ENCODE results near the gene KCNQ1. TPM values are rescaled to one million over a fixed set of nuclear protein-coding genes. Genes with fewer than 3 reads are reported as not detected.

Gene KCNQ1
- total RNA-seq, 1 experiment from 2014 or later, result 10.7 TPM

DNA sequence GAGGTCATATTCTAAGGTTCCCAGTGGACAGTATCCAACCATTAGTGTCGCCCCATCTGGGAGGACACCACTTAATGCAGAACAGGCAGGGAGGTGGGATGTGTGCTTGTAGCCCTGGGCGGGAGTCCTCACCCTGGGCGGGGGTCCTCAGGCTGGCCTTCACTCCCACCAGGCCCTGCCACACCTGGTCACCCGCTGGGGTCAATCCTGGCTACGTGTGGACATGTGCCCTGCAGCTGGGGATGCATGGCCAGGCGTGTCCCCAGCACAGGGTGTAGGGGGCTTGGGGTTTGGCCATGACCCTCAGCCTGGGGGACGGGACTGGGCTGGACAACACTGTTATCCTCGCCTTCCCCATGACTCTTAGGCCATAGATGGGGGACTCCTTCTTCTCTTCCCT, 19.3 kb upstream of the KCNQ1 start:
- no peak overlapping the region for H3K9ac ChIP-seq (ENCODE audit: low read length)
- RAD21 ChIA-PET (ENCODE audit: low non-redundant PET in 1 of 2, low total read pairs in 2 of 2, uncharacterized antibody in 2 of 2, unreplicated experiment in 2 of 2), result interaction anchor here in 1 of 2 experiments (0.7 kb wide), 1 partner anchor 106 kb away, joined by 4 read pairs; no protein-coding TSS in a partner anchor
- CTCF ChIA-PET, result interaction anchor here (1.1 to 4.4 kb wide), 3 partner anchors 106 to 467 kb away, joined by 3 to 64 read pairs (median 4); no protein-coding TSS in a partner anchor
- intact Hi-C loops (cut with micrococcal nuclease), result no loop called here
- H3K4me3 ChIP-seq (replicated peaks in 1 of 2; ENCODE audit: low read depth in 1 of 2, low read length in 2 of 2), result no peak overlapping the region
- no peaks in the 10 kb centered on the region for H3K27me3 ChIP-seq (ENCODE audit: insufficient read depth, low read length)
- H2AFZ ChIP-seq (ENCODE audit: low read depth, low read length, poor library complexity, severe bottlenecking), result no peak overlapping the region
- H3K9me2 ChIP-seq (ENCODE audit: insufficient read depth), result no peaks in the 10 kb centered on the region
- ATAC-seq (no peak), DNase-seq (ENCODE audit: low read depth, low spot score) (no peak)
- TF ChIP-seq SRF (IDR thresholded peaks at IDR 0.05; ENCODE audit: low read depth), result no peak
- TF ChIP-seq, protein P1, sequence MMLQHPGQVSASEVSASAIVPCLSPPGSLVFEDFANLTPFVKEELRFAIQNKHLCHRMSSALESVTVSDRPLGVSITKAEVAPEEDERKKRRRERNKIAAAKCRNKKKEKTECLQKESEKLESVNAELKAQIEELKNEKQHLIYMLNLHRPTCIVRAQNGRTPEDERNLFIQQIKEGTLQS (IDR thresholded peaks at IDR 0.05), result no peak
- TF ChIP-seq ELF1 (IDR thresholded peaks at IDR 0.05; ENCODE audit: borderline replicate concordance, low read depth), result no peak
- no peak for TF ChIP-seq YY1 (IDR thresholded peaks at IDR 0.05; ENCODE audit: extremely low read depth, insufficient replicate concordance, low read depth, low read length)
- TF ChIP-seq ZNF274 (IDR thresholded peaks at IDR 0.05; ENCODE audit: low read depth, low read length), result no peak
- TF ChIP-seq CEBPB (IDR thresholded peaks at IDR 0.05; ENCODE audit: low read depth), result no peak
- TF ChIP-seq CBX3 (IDR thresholded peaks at IDR 0.05; ENCODE audit: low read depth), result no peak
- TF ChIP-seq POLR2A (IDR thresholded peaks at IDR 0.05; ENCODE audit: borderline replicate concordance, extremely low read depth, insufficient read depth, insufficient read length), result no peak
- TF ChIP-seq TCF7L2 (IDR thresholded peaks at IDR 0.05; ENCODE audit: borderline replicate concordance, extremely low read depth, insufficient read depth, insufficient read length), result no peak
- no peak for TF ChIP-seq JUND (IDR thresholded peaks at IDR 0.05)
- no peak for TF ChIP-seq EZH2 (IDR thresholded peaks at IDR 0.05)
- TF ChIP-seq, protein P2, sequence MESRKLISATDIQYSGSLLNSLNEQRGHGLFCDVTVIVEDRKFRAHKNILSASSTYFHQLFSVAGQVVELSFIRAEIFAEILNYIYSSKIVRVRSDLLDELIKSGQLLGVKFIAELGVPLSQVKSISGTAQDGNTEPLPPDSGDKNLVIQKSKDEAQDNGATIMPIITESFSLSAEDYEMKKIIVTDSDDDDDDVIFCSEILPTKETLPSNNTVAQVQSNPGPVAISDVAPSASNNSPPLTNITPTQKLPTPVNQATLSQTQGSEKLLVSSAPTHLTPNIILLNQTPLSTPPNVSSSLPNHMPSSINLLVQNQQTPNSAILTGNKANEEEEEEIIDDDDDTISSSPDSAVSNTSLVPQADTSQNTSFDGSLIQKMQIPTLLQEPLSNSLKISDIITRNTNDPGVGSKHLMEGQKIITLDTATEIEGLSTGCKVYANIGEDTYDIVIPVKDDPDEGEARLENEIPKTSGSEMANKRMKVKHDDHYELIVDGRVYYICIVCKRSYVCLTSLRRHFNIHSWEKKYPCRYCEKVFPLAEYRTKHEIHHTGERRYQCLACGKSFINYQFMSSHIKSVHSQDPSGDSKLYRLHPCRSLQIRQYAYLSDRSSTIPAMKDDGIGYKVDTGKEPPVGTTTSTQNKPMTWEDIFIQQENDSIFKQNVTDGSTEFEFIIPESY (IDR thresholded peaks at IDR 0.05; ENCODE audit: extremely low read depth, insufficient replicate concordance, low read length), result no peak
- TF ChIP-seq, protein P3, sequence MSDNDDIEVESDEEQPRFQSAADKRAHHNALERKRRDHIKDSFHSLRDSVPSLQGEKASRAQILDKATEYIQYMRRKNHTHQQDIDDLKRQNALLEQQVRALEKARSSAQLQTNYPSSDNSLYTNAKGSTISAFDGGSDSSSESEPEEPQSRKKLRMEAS (IDR thresholded peaks at IDR 0.05), result no peak
- no peak for TF ChIP-seq SP1 (IDR thresholded peaks at IDR 0.05; ENCODE audit: low read depth)
- H3K9me3 ChIP-seq (ENCODE audit: control insufficient read depth in 1 of 2, insufficient read depth in 1 of 2, low read depth in 1 of 2, low read length in 2 of 2), result no peaks in the 10 kb centered on the region
- BruUV-seq (replicated peaks), result no TSS peak
- peaks cover 0 to 5% of the 10 kb centered on the region in 2 experiments; a peak in 2 of 4 replicates for H3K4me1 ChIP-seq (ENCODE audit: control insufficient read depth in 1 of 2, insufficient read depth in 2 of 2, low read length in 2 of 2)
- POLR2A ChIA-PET, result no interaction called here
- H3K27ac ChIP-seq (ENCODE audit: low read depth, low read length), result no peak overlapping the region
- no peaks in the 10 kb centered on the region for H4K20me1 ChIP-seq (ENCODE audit: insufficient read depth)
- H3K36me3 ChIP-seq (ENCODE audit: control insufficient read depth in 1 of 2, insufficient read depth in 2 of 2, low read length in 2 of 2), result no peaks in the 10 kb centered on the region
- no peak overlapping the region for H3K4me2 ChIP-seq (ENCODE audit: low read length)
- no peaks in the 10 kb centered on the region for H3K79me2 ChIP-seq (ENCODE audit: insufficient read depth, low read length)
